COR-L47 (cell line): ENCODE results near the gene PLXNC1.

Source experiments
- DNase-seq: peaks from one replicate; lab custom pipeline; 2025; lab: John Stamatoyannopoulos, UW

Gene PLXNC1

GRCh38 chr12:94239332-94239993 is 91.1 kb downstream of the PLXNC1 start:
- DNase-seq, result no peak

- no peak for DNase-seq
Observed at GRCh38 chr12:94240171-94240570, 91.8 kb downstream of the PLXNC1 start.

DNA sequence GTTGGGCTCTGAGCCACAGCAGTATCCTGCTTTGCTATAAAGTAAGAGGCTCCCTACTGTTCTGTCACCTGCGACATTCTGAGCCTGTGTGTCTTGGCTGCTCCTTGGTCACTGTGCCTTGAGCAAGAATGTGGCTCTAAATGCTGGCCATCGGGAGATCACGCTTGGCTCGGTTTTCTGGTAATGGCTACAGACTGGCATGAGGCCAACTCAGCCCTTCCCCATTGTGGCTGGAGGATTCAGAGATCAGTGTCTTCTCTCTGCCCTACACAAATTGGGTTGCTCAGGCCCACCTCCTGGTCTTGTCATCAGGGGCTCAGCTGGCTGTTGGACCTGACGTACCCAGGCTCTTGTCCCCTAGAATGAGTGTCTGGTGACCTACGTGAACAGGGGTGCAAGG is 94.5 kb downstream of the PLXNC1 start:
- DNase-seq, result peak; percentile 26

GRCh38 chr12:94244165-94245133 is 96.1 kb downstream of the PLXNC1 start:
- no peak for DNase-seq

DNA sequence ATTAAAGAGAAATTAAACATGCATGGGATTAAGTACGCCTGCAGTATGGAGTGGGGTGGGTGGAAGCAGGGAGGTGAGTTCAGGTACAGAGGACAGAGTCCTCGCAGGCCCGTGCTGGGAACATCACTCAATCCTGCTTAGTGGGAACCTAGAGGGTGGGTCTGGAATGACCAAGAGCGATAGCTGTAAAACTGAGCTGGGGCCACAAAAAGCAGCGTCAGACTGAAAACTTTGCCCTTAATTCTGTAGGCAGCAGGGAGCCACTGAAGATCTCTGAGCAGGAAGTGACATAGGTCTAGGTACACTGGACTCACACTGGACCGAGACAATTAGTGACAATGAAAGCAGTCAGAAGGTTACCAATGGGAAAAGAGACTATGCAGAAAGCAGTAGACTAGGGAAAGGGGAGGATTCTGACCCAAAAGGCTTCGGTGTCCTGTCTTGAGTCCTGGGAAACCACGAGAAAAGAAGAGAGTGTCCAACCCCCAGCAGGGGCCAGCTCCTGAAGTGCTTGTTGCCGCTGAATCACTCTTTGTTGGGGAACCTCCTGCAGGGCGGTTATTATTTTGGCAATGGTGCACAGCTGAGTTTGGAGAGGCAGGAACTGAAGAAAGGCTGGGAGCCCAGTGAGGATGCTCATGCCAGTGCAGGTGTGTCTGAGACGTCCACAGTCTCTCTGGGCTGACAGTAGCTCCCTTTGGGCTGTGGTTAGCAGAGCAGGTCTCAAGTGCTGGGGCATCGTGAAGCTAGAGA is 97.4 kb downstream of the PLXNC1 start:
- DNase-seq, result peak; percentile 49

GRCh38 chr12:94247246-94247645 is 98.9 kb downstream of the PLXNC1 start:
- no peak for DNase-seq

GRCh38 chr12:94248582-94248981 is 100.2 kb downstream of the PLXNC1 start:
- DNase-seq, result no peak

DNA sequence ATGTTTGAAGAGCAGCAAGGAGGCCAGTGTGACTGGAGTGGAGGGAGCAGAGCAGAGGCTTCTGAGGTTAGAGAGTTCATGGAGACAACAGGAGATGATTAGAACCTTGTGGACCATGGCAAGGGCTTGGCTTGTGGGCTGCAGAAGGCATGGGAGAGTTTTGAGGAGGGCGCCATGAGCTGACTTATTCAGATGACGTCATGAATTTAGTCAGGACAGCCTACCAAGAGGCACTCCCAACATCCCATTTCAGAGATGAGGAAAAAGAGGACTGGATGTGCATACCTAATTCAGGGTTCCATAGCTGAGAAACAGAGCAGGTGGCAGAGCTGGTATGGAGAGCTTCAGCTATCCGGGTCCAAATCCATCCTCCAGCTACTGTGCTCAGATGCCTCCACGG is 101.8 kb downstream of the PLXNC1 start:
- no peak for DNase-seq

- no peak for DNase-seq
Observed at GRCh38 chr12:94254270-94254669, 105.9 kb downstream of the PLXNC1 start.

DNA sequence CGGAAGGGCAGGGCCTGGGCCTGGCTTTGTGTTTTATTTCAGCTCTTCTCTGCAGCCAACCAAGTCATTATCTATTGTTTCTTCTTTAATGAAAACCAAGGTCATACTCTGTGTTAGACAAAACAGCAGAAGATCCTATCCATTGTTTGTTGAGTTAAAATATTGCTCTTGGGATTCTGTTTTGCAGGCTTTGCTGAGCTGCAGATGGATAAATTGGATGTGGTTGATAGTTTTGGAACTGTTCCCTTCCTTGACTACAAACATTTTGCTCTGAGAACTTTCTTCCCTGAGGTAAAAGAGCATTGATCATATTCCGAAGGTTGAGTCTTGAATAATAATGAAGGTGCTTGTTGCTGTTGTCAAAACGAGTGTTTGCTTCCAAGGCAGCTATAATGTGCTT is 106.6 kb downstream of the PLXNC1 start:
- no peak for DNase-seq

- DNase-seq, result no peak
Observed at GRCh38 chr12:94255428-94255827, 107.1 kb downstream of the PLXNC1 start.

DNA sequence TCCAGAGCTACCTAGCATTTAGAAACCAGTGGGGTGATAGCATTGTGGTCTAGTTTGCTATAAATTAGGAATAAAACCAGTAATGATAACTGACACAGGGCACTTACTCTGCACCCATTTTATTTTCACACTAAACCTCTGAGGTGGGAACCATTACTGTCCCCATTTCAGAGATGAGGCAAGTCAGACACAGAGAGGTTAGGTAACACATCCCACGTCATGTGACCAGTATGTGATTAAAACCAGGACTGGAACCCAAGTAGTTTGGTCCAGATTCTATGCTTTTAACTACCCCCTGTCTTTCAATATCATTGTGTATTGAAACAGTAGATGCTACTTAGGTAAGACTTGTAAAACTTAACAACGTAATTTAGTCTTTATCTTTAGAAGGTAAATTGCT is 110.2 kb downstream of the PLXNC1 start:
- no peak for DNase-seq

DNA sequence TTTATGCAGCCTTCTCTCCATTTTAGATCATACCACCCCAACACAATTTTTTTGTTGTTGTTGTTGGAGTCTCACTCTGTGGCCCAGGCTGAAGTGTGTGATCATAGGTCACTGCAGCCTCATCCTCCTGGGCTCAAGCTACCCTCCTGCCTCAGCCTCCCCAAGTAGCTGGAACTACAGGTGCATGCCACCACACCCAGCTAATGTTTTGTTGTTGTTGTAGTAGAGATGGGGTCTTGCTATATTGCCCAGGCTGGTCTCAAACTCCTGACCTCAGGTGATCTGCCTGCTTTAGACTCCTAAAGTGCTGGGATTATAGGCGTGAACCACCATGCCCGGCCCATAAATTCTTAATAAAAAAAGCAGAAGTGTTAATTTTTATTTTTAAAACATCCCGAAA is 111.6 kb downstream of the PLXNC1 start:
- DNase-seq, result no peak

- DNase-seq, result no peak
Observed at GRCh38 chr12:94260717-94261116, 112.3 kb downstream of the PLXNC1 start.

DNA sequence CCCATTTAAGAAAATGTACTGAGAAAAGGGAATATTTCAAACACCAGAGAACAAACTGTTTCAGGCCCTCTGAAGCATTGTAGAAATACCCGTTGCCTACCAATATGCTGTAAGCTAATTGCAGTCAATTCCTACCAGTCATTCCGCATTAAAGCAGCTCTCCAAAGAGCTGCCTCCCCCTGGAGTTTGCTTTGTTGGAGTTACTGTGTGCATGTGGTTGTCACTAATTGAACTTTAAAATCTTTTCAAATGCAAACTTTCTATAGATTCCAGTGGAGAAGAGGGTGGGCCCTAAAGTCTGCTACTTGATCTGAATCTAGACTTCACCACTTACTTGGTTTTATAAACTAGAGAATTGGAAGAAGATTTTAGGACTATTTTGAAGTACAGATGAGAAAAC is 112.7 kb downstream of the PLXNC1 start:
- no peak for DNase-seq

- no peak for DNase-seq
Observed at GRCh38 chr12:94261786-94262185, 113.4 kb downstream of the PLXNC1 start.

- peak; percentile 43 for DNase-seq
Observed at GRCh38 chr12:94262228-94263010, 114.0 kb downstream of the PLXNC1 start.

- DNase-seq, result no peak
Observed at GRCh38 chr12:94263011-94263811, 114.8 kb downstream of the PLXNC1 start.

GRCh38 chr12:94263905-94264561 is 115.7 kb downstream of the PLXNC1 start:
- no peak for DNase-seq

DNA sequence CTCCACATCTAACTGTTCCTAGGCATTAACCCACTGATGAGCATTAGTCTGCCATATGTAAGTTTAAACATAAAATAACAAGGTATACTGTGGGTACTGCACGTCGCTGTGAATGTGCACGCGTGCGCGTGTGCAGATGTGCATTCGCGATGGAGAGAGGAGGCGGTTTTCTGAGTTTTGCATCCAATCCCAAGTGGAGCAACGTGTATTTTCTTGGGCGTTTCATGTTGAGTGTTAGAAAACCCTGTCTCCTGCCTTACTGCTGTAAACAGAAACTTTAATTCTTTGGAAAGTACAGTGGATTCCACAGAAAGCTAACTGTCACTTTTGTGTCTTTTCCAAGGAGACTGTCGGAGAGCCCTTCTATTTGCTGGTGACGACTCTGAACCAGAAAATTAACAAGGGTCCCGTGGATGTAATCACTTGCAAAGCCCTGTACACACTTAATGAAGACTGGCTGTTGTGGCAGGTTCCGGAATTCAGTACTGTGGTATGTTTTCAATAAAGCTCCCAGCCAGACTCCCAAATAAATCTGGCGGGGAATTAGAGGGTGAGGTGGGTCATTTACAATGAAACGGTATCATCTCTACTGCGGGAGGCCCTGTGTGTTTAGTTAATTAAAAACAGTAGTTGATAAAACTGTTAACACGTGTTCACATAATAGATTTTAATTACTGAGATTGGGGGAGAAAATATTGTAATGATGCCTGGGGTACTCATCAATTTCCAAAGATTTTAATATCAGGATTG is 116.5 kb downstream of the PLXNC1 start:
- DNase-seq, result no peak
